Ovary (tissue), 9 donors: ENCODE results near the gene SERPINA1. TPM values are rescaled to one million over a fixed set of nuclear protein-coding genes. Genes with fewer than 3 reads are reported as not detected.

Experiments
- DNase-seq, 5 donors: peaks; one replicate each; pipeline ENCODE4 v3.0.0-alpha.2; 2019 to 2020
- H3K27ac ChIP-seq, 2 donors: fragments of 200-600 bp; one replicate each; pipeline versions ENCODE4 v1.5.1 to v1.8.0; 2019 to 2022
- H3K27me3 ChIP-seq: fragments of 200-600 bp; one replicate; pipeline ENCODE4 v1.8.0; 2022
- H3K36me3 ChIP-seq: fragments of 200-600 bp; sonication (generic); one replicate; pipeline ENCODE4 v1.5.1; 2019
- H3K4me1 ChIP-seq: one replicate; pipeline ENCODE4 v1.8.1; 2013; ENCODE audit warnings: mild to moderate bottlenecking, moderate library complexity; ENCODE audit not compliant: insufficient read depth
- H3K4me3 ChIP-seq: fragments of 200-600 bp; sonication (generic); one replicate; pipeline ENCODE4 v1.5.1; 2017
- H3K9me3 ChIP-seq, 2 donors: fragments of 200-600 bp in 1 of 2; sonication (generic) in 1 of 2; one replicate each; pipeline versions ENCODE4 v1.5.1 to v1.8.1; 2013 to 2019; ENCODE audit warnings: mild to moderate bottlenecking in 1 of 2, moderate library complexity in 1 of 2
- CTCF ChIP-seq, 3 donors: fragments of 450-650 bp in 2 of 3; fragments of 200-600 bp in 1 of 3; IDR thresholded peaks; one replicate each; pipeline versions ENCODE4 v1.5.1 to v1.8.0; 2016 to 2022; ENCODE audit warnings: antibody characterized with exemption in 3 of 3, mild to moderate bottlenecking in 1 of 3
- EP300 ChIP-seq: sonication (generic); formaldehyde crosslinking; IDR thresholded peaks from one replicate; pipeline ENCODE4 v1.6.1; 2017; ENCODE audit warnings: antibody characterized with exemption
- POLR2A ChIP-seq: fragments of 450-650 bp; IDR thresholded peaks from one replicate; pipeline ENCODE4 v1.6.1; 2017; ENCODE audit warnings: antibody characterized with exemption, mild to moderate bottlenecking, moderate library complexity
- WGBS, 3 donors: extraction: QIAGEN DNeasy Blood & Tissue Kit in 1 of 3; methylation state at CpG; one replicate each; pipeline versions ENCODE4 v1.1.5 to v1.1.7; 2013 to 2017; 5-methylcytosine and 5-hydroxymethylcytosine counted together
- intact Hi-C, 4 donors: fragments of 100-400 bp; cut with DNase I; formaldehyde crosslinking; loops; one replicate each; pipeline versions ENCODE4 v1.11.0 to v1.15.1; 2022 to 2023
- polyA plus RNA-seq, 2 donors: library from polyadenylated mRNA; stranded (reverse); fragments of 200-250 nt in 1 of 2; fragments of 350-450 nt in 1 of 2; fragmentation: Illumina TruSeq in 1 of 2; extraction: RNeasy Lipid Tissue Mini Kit (QIAGEN cat#74804) in 1 of 2; gene quantifications; one replicate each; pipeline ENCODE4 v1.2.3, GENCODE V29; 2013 to 2014
- total RNA-seq, 7 donors: library from RNA; depleted of rRNA in 2 of 7; stranded (reverse); fragments of >200 nt in 2 of 7; fragmentation: NEBNext Ultra II Directional in 3 of 7; extraction: Animal tissue kit (Norgen Biotek cat#: 25700) in 3 of 7; gene quantifications; one replicate each; pipeline versions ENCODE4 v1.1.0 to v1.2.4, GENCODE V29; 2016 to 2023
- donor health status: DM: no; HTN: no; CAD: no; lungs with moderate emphysema.
- donor health status: DM: no; HTN: no; CAD: no.
- donor health status: Bipolar disorder and iron deficiency.
- donor health status: DM: yes; HTN: yes; CAD: no.
- donor health status: DM: no; HTN: no; CAD: no.
- donor health status: DM: yes; HTN: yes; CAD: no.

SERPINA1 gene
- total and polyA plus RNA-seq, 9 donors: 1.2 to 25.7 (median 9.9) TPM

GRCh38 chr14:94394581-94395207, 6.3 kb upstream of the SERPINA1 start:
- Histone ChIP-seq H3K9me3 (no peaks in the 10 kb centered on the region), H3K27ac (no peak overlapping the region), H3K36me3 (no peaks in the 10 kb centered on the region), H3K4me3 (no peak overlapping the region), H3K4me1 (no peaks in the 10 kb centered on the region), H3K27me3 (no peaks in the 10 kb centered on the region)
- DNase-seq: no peak
- intact Hi-C loops: loop anchor here in 1 of 4 donors (5.0 kb wide), 1 partner anchor 78 kb away; no protein-coding TSS in a partner anchor
- 47 to 50% (median 49%) methylated on average over 9 of the region's 9 CpGs for WGBS, 3 donors
- no peak for TF ChIP-seq POLR2A
- no peak for TF ChIP-seq CTCF (IDR thresholded peaks at IDR 0.05)
- TF ChIP-seq EP300: no peak

- Histone ChIP-seq H3K9me3 (no peaks in the 10 kb centered on the region), H3K27ac (no peak overlapping the region), H3K36me3 (no peaks in the 10 kb centered on the region), H3K4me3 (no peak overlapping the region), H3K27me3 (no peaks in the 10 kb centered on the region), H3K4me1 (no peaks in the 10 kb centered on the region)
- no peak for TF ChIP-seq POLR2A
- TF ChIP-seq CTCF (IDR thresholded peaks at IDR 0.05): no peak
- no peak for TF ChIP-seq EP300
- 76 to 87% (median 78%) methylated on average over 8 of the region's 8 CpGs for WGBS, 3 donors
- no peak for DNase-seq
- intact Hi-C loops: loop anchor here in 1 of 4 donors (5.0 kb wide), 1 partner anchor 78 kb away; no protein-coding TSS in a partner anchor
Measured at GRCh38 chr14:94394025-94394493, 5.7 kb upstream of the SERPINA1 start.

- intact Hi-C loops: loop anchor here in 1 of 4 donors (5.0 kb wide), 1 partner anchor 79 kb away; no protein-coding TSS in a partner anchor
- no peak for TF ChIP-seq EP300
- Histone ChIP-seq H3K4me1 (no peaks in the 10 kb centered on the region), H3K27me3 (no peaks in the 10 kb centered on the region), H3K27ac (no peak overlapping the region), H3K4me3 (no peak overlapping the region), H3K9me3 (no peaks in the 10 kb centered on the region), H3K36me3 (no peaks in the 10 kb centered on the region)
- no peak for DNase-seq
- 83 to 86% (median 83%) methylated on average over 10 of the region's 10 CpGs for WGBS, 3 donors
Measured at GRCh38 chr14:94393474-94393873, 5.1 kb upstream of the SERPINA1 start.

- Histone ChIP-seq H3K27ac (no peak overlapping the region), H3K4me3 (no peak overlapping the region), H3K27me3 (no peaks in the 10 kb centered on the region), H3K36me3 (no peaks in the 10 kb centered on the region), H3K9me3 (no peaks in the 10 kb centered on the region), H3K4me1 (no peaks in the 10 kb centered on the region)
- WGBS, 3 donors: 85 to 95% (median 89%) methylated on average over 5 of the region's 5 CpGs
- TF ChIP-seq POLR2A (no peak), EP300 (no peak), CTCF (IDR thresholded peaks at IDR 0.05) (no peak)
- intact Hi-C loops: loop anchor here in 1 of 4 donors (5.0 kb wide), 1 partner anchor 80 kb away; no protein-coding TSS in a partner anchor
- DNase-seq: no peak
Measured at GRCh38 chr14:94392510-94392935, 4.1 kb upstream of the SERPINA1 start.
